Kidney (tissue), 14 donors: ENCODE measurements around the gene ING4. TPM values are rescaled to one million over a fixed set of nuclear protein-coding genes. Genes with fewer than 3 reads are reported as not detected.

Experiments
- DNase-seq, 5 donors: peaks; one replicate each; pipeline ENCODE4 v3.0.0-alpha.2; 2013 to 2020
- FAIRE-seq: peaks from 2 replicates; lab custom pipeline; 2012; peaks lifted over from hg19 to GRCh38; lab: Jason Lieb, UNC
- H3K27ac ChIP-seq, 2 donors: one replicate each; pipeline ENCODE4 v1.7.0; 2013; ENCODE audit warnings: low read depth in 2 of 2, low read length in 2 of 2, inconsistent platforms in 1 of 2
- H3K27me3 ChIP-seq: one replicate; pipeline ENCODE4 v1.7.1; 2013; ENCODE audit warnings: low read length, inconsistent platforms; ENCODE audit not compliant: control insufficient read depth, insufficient read depth
- H3K36me3 ChIP-seq, 3 donors: one replicate each; pipeline versions ENCODE4 v1.7.0 to v1.7.1; 2013; ENCODE audit warnings: low read length in 3 of 3, control low read depth in 1 of 3, inconsistent platforms in 1 of 3; ENCODE audit not compliant: insufficient read depth in 3 of 3, control insufficient read depth in 2 of 3
- H3K4me1 ChIP-seq, 3 donors: one replicate each; pipeline versions ENCODE4 v1.7.0 to v1.7.1; 2013; ENCODE audit warnings: low read length in 3 of 3, inconsistent platforms in 1 of 3, low read depth in 1 of 3; ENCODE audit not compliant: control insufficient read depth in 2 of 3, insufficient read depth in 2 of 3
- H3K4me3 ChIP-seq, 3 donors: one replicate each; pipeline versions ENCODE4 v1.7.0 to v1.8.1; 2013; ENCODE audit warnings: low read length in 3 of 3, control low read depth in 1 of 3, inconsistent platforms in 1 of 3
- H3K9ac ChIP-seq, 3 donors: one replicate each; pipeline versions ENCODE4 v1.7.0 to v1.7.1; 2013; ENCODE audit warnings: low read length in 3 of 3, control low read depth in 1 of 3, inconsistent platforms in 1 of 3
- H3K9me3 ChIP-seq, 3 donors: one replicate each; pipeline versions ENCODE4 v1.7.0 to v1.7.1; 2013; ENCODE audit warnings: low read length in 3 of 3, control low read depth in 1 of 3, inconsistent platforms in 1 of 3; ENCODE audit not compliant: control insufficient read depth in 2 of 3, insufficient read depth in 1 of 3
- intact Hi-C: fragments of 100-400 bp; cut with DNase I; formaldehyde crosslinking; loops from one replicate; pipeline ENCODE4 v1.11.1; 2022
- polyA plus RNA-seq: library from polyadenylated mRNA; stranded (reverse); fragments of 350-450 nt; fragmentation: Illumina TruSeq; extraction: RNeasy Lipid Tissue Mini Kit (QIAGEN cat#74804); gene quantifications from one replicate; pipeline ENCODE4 v1.2.3, GENCODE V29; 2014; ENCODE audit warnings: low read depth, low replicate concordance; ENCODE audit not compliant: insufficient read depth
- total RNA-seq: library from RNA; stranded (reverse); fragmentation: NEBNext Ultra II Directional; extraction: Animal tissue kit (Norgen Biotek cat#: 25700); gene quantifications from one replicate; pipeline ENCODE4 v1.2.1, GENCODE V29; 2021
- TF ChIP-seq, protein P1 (sequence below): IDR thresholded peaks from 3 replicates; pipeline ENCODE4 v1.5.1; 2012; ENCODE audit warnings: mild to moderate bottlenecking, moderate library complexity, borderline replicate concordance; ENCODE audit not compliant: insufficient read depth; ENCODE audit errors: extremely low read depth
- donor health status: control.
- donor health status: control.
- donor health status: control.
- donor health status: control.
- donor health status: control.
- donor health status: DM: yes; HTN: yes; CAD: no.
- donor health status: Normal renal cell carcinoma (clear cell type).

ING4 gene
- total and polyA plus RNA-seq, 2 donors from 2014 or later = 42.6 to 56.0 TPM

DNA sequence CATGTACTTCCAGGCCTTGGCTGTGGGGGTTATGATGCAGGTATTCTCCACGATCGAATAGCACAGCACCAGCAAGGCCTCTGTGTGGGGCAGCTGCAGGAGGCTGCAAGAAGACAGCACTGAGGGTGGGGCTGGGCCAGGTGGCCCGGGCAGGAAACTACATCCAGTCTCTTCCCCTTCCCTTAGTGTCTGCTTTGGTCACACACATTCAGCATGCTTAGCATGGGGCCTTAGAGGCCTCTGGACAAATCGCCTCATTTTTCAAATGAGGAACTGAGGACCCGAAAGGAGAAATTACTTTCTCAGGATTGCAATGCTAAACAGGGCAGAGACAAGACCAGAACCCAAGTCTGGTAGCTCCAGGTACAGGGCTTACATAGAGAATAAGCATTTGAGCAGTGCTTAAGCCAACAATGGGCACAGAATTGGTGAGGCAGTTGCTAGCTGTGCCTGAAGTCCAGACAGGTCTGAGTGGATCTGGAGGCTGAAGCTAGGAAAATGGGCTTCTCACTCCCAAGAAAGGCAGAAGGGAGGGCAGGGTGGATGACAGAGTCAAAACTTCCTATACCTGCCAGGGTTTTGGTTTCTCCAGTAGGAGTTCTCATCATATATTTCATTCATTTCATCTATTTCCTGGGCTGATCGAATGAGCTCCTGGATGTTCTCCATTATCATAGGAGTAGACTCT, 19.2 kb downstream of the ING4 start:
- FAIRE-seq = no peak

DNA sequence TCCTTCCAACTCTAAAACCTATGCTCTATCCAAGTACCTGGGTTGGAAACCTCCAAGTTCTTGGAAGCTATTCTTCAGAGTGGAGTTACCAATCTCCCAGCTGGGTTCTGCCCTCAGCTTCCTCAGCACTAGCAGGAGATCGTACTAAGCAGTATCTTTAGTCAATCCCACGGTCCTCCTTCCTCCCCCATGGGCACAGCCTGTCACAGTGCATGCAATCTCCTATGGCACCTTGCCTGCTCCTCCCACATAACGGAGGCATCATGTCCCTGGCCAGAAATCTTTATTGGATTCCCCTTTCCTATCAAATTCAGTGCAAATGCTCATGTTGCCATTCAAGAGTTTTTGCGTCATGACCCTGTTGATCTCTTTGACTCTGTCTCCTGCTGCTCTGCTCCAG, 21.8 kb downstream of the ING4 start:
- FAIRE-seq = no peak

More for the DNA sequence above, 19.2 kb downstream of the ING4 start:
- no peaks in the 10 kb centered on the region for H3K9me3 ChIP-seq
- no peaks in the 10 kb centered on the region for H3K27me3 ChIP-seq
- peaks cover 0 to 7% (median 0%) of the 10 kb centered on the region in 3 donors for H3K36me3 ChIP-seq
- DNase-seq = no peak
- H3K4me3 ChIP-seq = no peak overlapping the region
- H3K4me1 ChIP-seq = peaks cover 0 to 4% (median 0%) of the 10 kb centered on the region in 3 donors
- peak overlapping the region in 1 of 2 donors; percentile 30 for H3K27ac ChIP-seq
- TF ChIP-seq, protein P1, sequence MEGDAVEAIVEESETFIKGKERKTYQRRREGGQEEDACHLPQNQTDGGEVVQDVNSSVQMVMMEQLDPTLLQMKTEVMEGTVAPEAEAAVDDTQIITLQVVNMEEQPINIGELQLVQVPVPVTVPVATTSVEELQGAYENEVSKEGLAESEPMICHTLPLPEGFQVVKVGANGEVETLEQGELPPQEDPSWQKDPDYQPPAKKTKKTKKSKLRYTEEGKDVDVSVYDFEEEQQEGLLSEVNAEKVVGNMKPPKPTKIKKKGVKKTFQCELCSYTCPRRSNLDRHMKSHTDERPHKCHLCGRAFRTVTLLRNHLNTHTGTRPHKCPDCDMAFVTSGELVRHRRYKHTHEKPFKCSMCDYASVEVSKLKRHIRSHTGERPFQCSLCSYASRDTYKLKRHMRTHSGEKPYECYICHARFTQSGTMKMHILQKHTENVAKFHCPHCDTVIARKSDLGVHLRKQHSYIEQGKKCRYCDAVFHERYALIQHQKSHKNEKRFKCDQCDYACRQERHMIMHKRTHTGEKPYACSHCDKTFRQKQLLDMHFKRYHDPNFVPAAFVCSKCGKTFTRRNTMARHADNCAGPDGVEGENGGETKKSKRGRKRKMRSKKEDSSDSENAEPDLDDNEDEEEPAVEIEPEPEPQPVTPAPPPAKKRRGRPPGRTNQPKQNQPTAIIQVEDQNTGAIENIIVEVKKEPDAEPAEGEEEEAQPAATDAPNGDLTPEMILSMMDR = no peak
- H3K9ac ChIP-seq = no peak overlapping the region
- intact Hi-C loops = no loop called here

DNA sequence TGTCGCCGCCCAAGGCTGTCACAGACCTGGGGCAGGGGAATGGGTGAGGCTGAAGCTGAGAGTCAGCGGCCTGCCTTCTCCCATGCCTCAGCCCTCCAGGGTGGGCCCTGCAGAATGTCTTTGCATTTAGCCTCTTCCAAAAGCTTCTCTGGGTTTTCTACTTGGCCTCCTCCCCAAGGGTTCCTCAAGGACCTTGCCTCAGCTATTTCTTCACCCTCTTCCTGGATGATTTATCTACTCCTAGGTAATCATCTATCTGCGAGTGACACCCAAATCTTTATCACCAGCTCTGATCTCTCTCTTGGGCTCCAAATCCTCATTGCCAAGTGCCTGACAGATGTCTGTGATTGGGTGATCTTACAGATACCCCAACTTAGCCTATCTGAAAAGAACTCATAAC, 22.4 kb downstream of the ING4 start:
- Histone ChIP-seq H3K4me3 (no peak overlapping the region), H3K27ac (no peak overlapping the region), H3K27me3 (no peaks in the 10 kb centered on the region), H3K9me3 (no peaks in the 10 kb centered on the region), H3K4me1 (peaks cover 0 to 2% (median 0%) of the 10 kb centered on the region in 3 donors), H3K36me3 (no peaks in the 10 kb centered on the region), H3K9ac (no peak overlapping the region)
- FAIRE-seq (no peak), DNase-seq (no peak)
- TF ChIP-seq, protein P1 = no peak
- intact Hi-C loops = no loop called here

More for the DNA sequence above, 21.8 kb downstream of the ING4 start:
- no peaks in the 10 kb centered on the region for H3K36me3 ChIP-seq
- no peak overlapping the region for H3K4me3 ChIP-seq
- TF ChIP-seq, protein P1 = no peak
- DNase-seq = no peak
- H3K27me3 ChIP-seq = no peaks in the 10 kb centered on the region
- no peak overlapping the region for H3K9ac ChIP-seq
- H3K4me1 ChIP-seq = peaks cover 0 to 2% (median 0%) of the 10 kb centered on the region in 3 donors
- intact Hi-C loops = no loop called here
- H3K9me3 ChIP-seq = no peaks in the 10 kb centered on the region
- no peak overlapping the region for H3K27ac ChIP-seq
